Osteocyte (in vitro differentiated cells): Measurements from ENCODE around the gene PTCD1. TPM values are rescaled to one million over a fixed set of nuclear protein-coding genes. Genes with fewer than 3 reads are reported as not detected.
"Not testable (repeated sequence)": the region's sequence is repeated elsewhere in the genome, so short reads cannot be mapped to it uniquely, and the experiment has no call there.

Experiments
- DNase-seq: peaks from one replicate; pipeline ENCODE4 v3.0.0; 2021; ENCODE audit warnings: mixed read lengths; ENCODE audit not compliant: unreplicated experiment; ENCODE audit errors: extremely low spot score
- H3K27ac Mint-ChIP-seq: one replicate; pipeline ENCODE4 v1.8.0; 2021; ENCODE audit warnings: mild to moderate bottlenecking, mixed read lengths; ENCODE audit not compliant: unreplicated experiment
- H3K27me3 Mint-ChIP-seq: one replicate; pipeline ENCODE4 v1.8.0; 2021; ENCODE audit warnings: mixed read lengths; ENCODE audit not compliant: unreplicated experiment
- H3K36me3 Mint-ChIP-seq: one replicate; pipeline ENCODE4 v1.8.0; 2021; ENCODE audit warnings: mixed read lengths; ENCODE audit not compliant: unreplicated experiment
- H3K4me1 Mint-ChIP-seq: one replicate; pipeline ENCODE4 v1.8.0; 2021; ENCODE audit warnings: mixed read lengths; ENCODE audit not compliant: unreplicated experiment
- H3K4me3 Mint-ChIP-seq: one replicate; pipeline ENCODE4 v1.8.0; 2021; ENCODE audit warnings: mild to moderate bottlenecking, moderate library complexity, mixed read lengths; ENCODE audit not compliant: unreplicated experiment
- H3K9me3 Mint-ChIP-seq: one replicate; pipeline ENCODE4 v1.8.0; 2021; ENCODE audit warnings: mixed read lengths; ENCODE audit not compliant: unreplicated experiment
- CTCF ChIP-seq: fragments of 200-600 bp; sonication (generic); IDR thresholded peaks from 2 replicates; pipeline ENCODE4 v1.5.0; 2021; ENCODE audit warnings: antibody characterized with exemption, mild to moderate bottlenecking, moderate library complexity
- total RNA-seq: library from RNA; stranded (reverse); gene quantifications from 2 replicates; pipeline ENCODE4 v1.2.1, GENCODE V29; 2021

PTCD1 gene
- total RNA-seq, 1 donor from 2014 or later: 10.5 TPM

GRCh38 chr7:99380032-99380822, 58.4 kb downstream of the PTCD1 start:
- no peaks in the 10 kb centered on the region for H3K27me3 Mint-ChIP-seq
- TF ChIP-seq CTCF: no peak
- peak overlapping the region; percentile 51 for H3K4me3 Mint-ChIP-seq
- peaks cover 4% of the 10 kb centered on the region for H3K36me3 Mint-ChIP-seq
- peak overlapping the region; percentile 82 for H3K27ac Mint-ChIP-seq
- H3K4me1 Mint-ChIP-seq: peaks cover 26% of the 10 kb centered on the region
- DNase-seq: no peak
- no peaks in the 10 kb centered on the region for H3K9me3 Mint-ChIP-seq

- Mint-ChIP-seq H3K4me3 (peak overlapping the region; percentile 51), H3K27ac (peak overlapping the region; percentile 82), H3K4me1 (peaks cover 26% of the 10 kb centered on the region)
- not testable (repeated sequence) for DNase-seq, H3K9me3 Mint-ChIP-seq, H3K27me3 Mint-ChIP-seq, H3K36me3 Mint-ChIP-seq
These were observed 58.9 kb downstream of the PTCD1 start for GRCh38 chr7:99379693-99380031.

- no peak for TF ChIP-seq CTCF
- H3K4me1 Mint-ChIP-seq: peaks cover 26% of the 10 kb centered on the region
- H3K27ac Mint-ChIP-seq: peak overlapping the region; percentile 82
- H3K9me3 Mint-ChIP-seq: no peaks in the 10 kb centered on the region
- no peaks in the 10 kb centered on the region for H3K27me3 Mint-ChIP-seq
- DNase-seq: no peak
- H3K4me3 Mint-ChIP-seq: peak overlapping the region; percentile 6
- peaks cover 4% of the 10 kb centered on the region for H3K36me3 Mint-ChIP-seq
These were observed 59.5 kb downstream of the PTCD1 start for GRCh38 chr7:99379043-99379577.

GRCh38 chr7:99375070-99375807, 63.4 kb downstream of the PTCD1 start:
- H3K4me3 Mint-ChIP-seq: peak overlapping the region; percentile 65
- H3K4me1 Mint-ChIP-seq: peaks cover 34% of the 10 kb centered on the region
- H3K9me3 Mint-ChIP-seq: no peaks in the 10 kb centered on the region
- no peak for TF ChIP-seq CTCF
- peak overlapping the region; percentile 38 for H3K27ac Mint-ChIP-seq
- H3K36me3 Mint-ChIP-seq: peaks cover 2% of the 10 kb centered on the region
- no peaks in the 10 kb centered on the region for H3K27me3 Mint-ChIP-seq
- DNase-seq: peak; percentile 89

- peak within 1 kb of the TSS; percentile 72 for H3K4me3 Mint-ChIP-seq
- no peak for TF ChIP-seq CTCF
- H3K36me3 Mint-ChIP-seq: peaks cover 2% of the 10 kb centered on the region
- peak within 1 kb of the TSS; percentile 38 for H3K27ac Mint-ChIP-seq
- no peaks in the 10 kb centered on the region for H3K9me3 Mint-ChIP-seq
- no peak for DNase-seq
- H3K4me1 Mint-ChIP-seq: peaks cover 26% of the 10 kb centered on the region
- no peaks in the 10 kb centered on the region for H3K27me3 Mint-ChIP-seq
These were observed 64.2 kb downstream of the PTCD1 start, which contains the start of gene ARPC1B for GRCh38 chr7:99374111-99375064. TSS of gene ARPC1B (plus strand) at chr7:99374730. CDS start at chr7:99385715, 10,985 bp downstream.
